ENCODE data around the gene ITIH2.

GRCh38 chr10:7788639-7789286 lies 85.6 kb downstream of the ITIH2 start:
- TF ChIP-seq CTCF (conservative IDR thresholded peaks at IDR 0.05; ENCODE audit: low read length) = no peak
- TF ChIP-seq EZH2phosphoT487 (IDR thresholded peaks at IDR 0.05; ENCODE audit: borderline replicate concordance) = no peak

Data from Loucy (cell line).